ENCODE measurements around the gene FGF12.
A peak's percentile ranks its signal among the peaks of the same experiment; 100 is the strongest.

The FGF12 gene

GRCh38 chr3:192249516-192249915, 477.8 kb downstream of the FGF12 start:
- no peak for DNase-seq

GRCh38 chr3:192246847-192247559, 480.3 kb downstream of the FGF12 start:
- no peak for DNase-seq

GRCh38 chr3:192244591-192244990, 482.8 kb downstream of the FGF12 start:
- DNase-seq = no peak

- DNase-seq = no peak
These were observed 487.4 kb downstream of the FGF12 start for GRCh38 chr3:192239956-192240355.

- DNase-seq = no peak
These were observed 489.2 kb downstream of the FGF12 start for GRCh38 chr3:192237992-192238608.

- DNase-seq = no peak
These were observed 497.5 kb downstream of the FGF12 start for GRCh38 chr3:192229866-192230265.

GRCh38 chr3:192224634-192225155, 502.6 kb downstream of the FGF12 start:
- DNase-seq = no peak

- DNase-seq = no peak
These were observed 503.5 kb downstream of the FGF12 start for GRCh38 chr3:192223815-192224214.

- DNase-seq = no peak
These were observed 506.4 kb downstream of the FGF12 start for GRCh38 chr3:192220915-192221314.

GRCh38 chr3:192219926-192220325, 507.4 kb downstream of the FGF12 start:
- DNase-seq = no peak

GRCh38 chr3:192216067-192216466, 511.3 kb downstream of the FGF12 start:
- DNase-seq = no peak

- peak; percentile 25 for DNase-seq
These were observed 514.4 kb downstream of the FGF12 start for GRCh38 chr3:192212979-192213378.

- DNase-seq = no peak
These were observed 515.0 kb downstream of the FGF12 start for GRCh38 chr3:192212335-192212734.

- DNase-seq = no peak
These were observed 519.7 kb downstream of the FGF12 start for GRCh38 chr3:192207651-192208050.

- DNase-seq = no peak
These were observed 520.1 kb downstream of the FGF12 start for GRCh38 chr3:192207239-192207638.

- DNase-seq = no peak
These were observed 533.3 kb downstream of the FGF12 start for GRCh38 chr3:192194085-192194484.

GRCh38 chr3:192188218-192188835, 539.0 kb downstream of the FGF12 start:
- peak; percentile 7 for DNase-seq

- no peak for DNase-seq
These were observed 539.8 kb downstream of the FGF12 start for GRCh38 chr3:192187485-192188051.

GRCh38 chr3:192186498-192186897, 540.8 kb downstream of the FGF12 start:
- no peak for DNase-seq

GRCh38 chr3:192186045-192186444, 541.3 kb downstream of the FGF12 start:
- DNase-seq = no peak

- DNase-seq = no peak
These were observed 544.2 kb downstream of the FGF12 start for GRCh38 chr3:192183109-192183508.

GRCh38 chr3:192181151-192181550, 546.2 kb downstream of the FGF12 start:
- no peak for DNase-seq

GRCh38 chr3:192177383-192177782, 550.0 kb downstream of the FGF12 start:
- DNase-seq = no peak

GRCh38 chr3:192174283-192174682, 553.1 kb downstream of the FGF12 start:
- no peak for DNase-seq

Measured in retina (tissue), 1 donor.